NCI-H526 (cell line): ENCODE results near the gene ACOXL.

Source experiments
- DNase-seq, 2 experiments: peaks; one replicate each; lab custom pipeline; 2025; lab: John Stamatoyannopoulos, UW

Gene ACOXL

GRCh38 chr2:111117598-111118480 is 385.5 kb downstream of the ACOXL start:
- no peak for DNase-seq

GRCh38 chr2:111118481-111118980 is 386.2 kb downstream of the ACOXL start:
- DNase-seq = no peak

GRCh38 chr2:111118981-111119821 is 386.8 kb downstream of the ACOXL start:
- no peak for DNase-seq

- DNase-seq = peak in 1 of 2 experiments; percentile 40
These were observed 387.5 kb downstream of the ACOXL start for GRCh38 chr2:111119822-111120252.

GRCh38 chr2:111120253-111121027 is 388.1 kb downstream of the ACOXL start, which contains the start of gene BCL2L11:
BCL2L11 (plus strand) TSS chr2:111120914; CDS start chr2:111123746, 2,832 bp downstream.
- peak; percentile 83 to 100 for DNase-seq

GRCh38 chr2:111121028-111121827 is 388.9 kb downstream of the ACOXL start:
- peak in 1 of 2 experiments; percentile 78 for DNase-seq

- DNase-seq = peak; percentile 55 to 97
These were observed 389.7 kb downstream of the ACOXL start for GRCh38 chr2:111121828-111122630.

GRCh38 chr2:111122631-111123421 is 390.5 kb downstream of the ACOXL start:
- peak in 1 of 2 experiments; percentile 71 for DNase-seq

- no peak for DNase-seq
These were observed 391.4 kb downstream of the ACOXL start for GRCh38 chr2:111123751-111124150.

GRCh38 chr2:111126581-111126980 is 394.2 kb downstream of the ACOXL start:
- DNase-seq = no peak

GRCh38 chr2:111127351-111127750 is 395.0 kb downstream of the ACOXL start:
- no peak for DNase-seq

- no peak for DNase-seq
These were observed 395.7 kb downstream of the ACOXL start for GRCh38 chr2:111128096-111128495.

GRCh38 chr2:111133603-111134002 is 401.2 kb downstream of the ACOXL start:
- DNase-seq = no peak

- no peak for DNase-seq
These were observed 401.7 kb downstream of the ACOXL start for GRCh38 chr2:111134055-111134454.

- no peak for DNase-seq
These were observed 403.0 kb downstream of the ACOXL start for GRCh38 chr2:111135237-111135909.

- DNase-seq = no peak
These were observed 403.5 kb downstream of the ACOXL start for GRCh38 chr2:111135910-111136297.

GRCh38 chr2:111138839-111139238 is 406.5 kb downstream of the ACOXL start:
- DNase-seq = no peak

GRCh38 chr2:111139637-111140317 is 407.4 kb downstream of the ACOXL start:
- peak; percentile 20 to 26 for DNase-seq
